Measurements from ENCODE around the gene SPECC1.
"Not testable (repeated sequence)": the region's sequence is repeated elsewhere in the genome, so short reads cannot be mapped to it uniquely, and the experiment has no call there.

SPECC1 gene

GRCh38 chr17:20190605-20191004 lies 181.4 kb downstream of the SPECC1 start:
- peaks cover 30% of the 10 kb centered on the region for H3K4me1 ChIP-seq (ENCODE audit: control insufficient read depth, low read depth, low read length)
- H3K9me3 ChIP-seq (ENCODE audit: control insufficient read depth, low read depth, low read length), result peaks cover 7% of the 10 kb centered on the region
- H3K36me3 ChIP-seq (ENCODE audit: control insufficient read depth, low read depth, low read length), result no peaks in the 10 kb centered on the region
- no peak overlapping the region for H3K9ac ChIP-seq (ENCODE audit: low read length)
- no peaks in the 10 kb centered on the region for H3K27me3 ChIP-seq (ENCODE audit: control insufficient read depth, insufficient read depth, low read length)
- H3K27ac ChIP-seq (ENCODE audit: low read length), result no peak overlapping the region
- no peak overlapping the region for H3K4me3 ChIP-seq (ENCODE audit: low read length)

- Histone ChIP-seq H3K4me3 (ENCODE audit: low read length) (no peak overlapping the region), H3K27ac (ENCODE audit: low read length) (no peak overlapping the region), H3K27me3 (ENCODE audit: control insufficient read depth, insufficient read depth, low read length) (no peaks in the 10 kb centered on the region), H3K9me3 (ENCODE audit: control insufficient read depth, low read depth, low read length) (peaks cover 9% of the 10 kb centered on the region), H3K9ac (ENCODE audit: low read length) (no peak overlapping the region), H3K4me1 (ENCODE audit: control insufficient read depth, low read depth, low read length) (peaks cover 30% of the 10 kb centered on the region), H3K36me3 (ENCODE audit: control insufficient read depth, low read depth, low read length) (no peaks in the 10 kb centered on the region)
Observed at GRCh38 chr17:20191056-20191455, 181.9 kb downstream of the SPECC1 start.

- not testable (repeated sequence) for H3K27me3 ChIP-seq (ENCODE audit: control insufficient read depth, insufficient read depth, low read length); H3K9ac ChIP-seq (ENCODE audit: low read length); H3K27ac ChIP-seq (ENCODE audit: low read length); H3K4me3 ChIP-seq (ENCODE audit: low read length); H3K36me3 ChIP-seq (ENCODE audit: control insufficient read depth, low read depth, low read length)
- H3K9me3 ChIP-seq (ENCODE audit: control insufficient read depth, low read depth, low read length), result peaks cover 17% of the 10 kb centered on the region
- H3K4me1 ChIP-seq (ENCODE audit: control insufficient read depth, low read depth, low read length), result peaks cover 11% of the 10 kb centered on the region
Observed at GRCh38 chr17:20196286-20196685, 187.1 kb downstream of the SPECC1 start.

- Histone ChIP-seq H3K36me3 (ENCODE audit: control insufficient read depth, low read depth, low read length) (no peaks in the 10 kb centered on the region), H3K27ac (ENCODE audit: low read length) (no peak overlapping the region), H3K4me1 (ENCODE audit: control insufficient read depth, low read depth, low read length) (peaks cover 22% of the 10 kb centered on the region), H3K27me3 (ENCODE audit: control insufficient read depth, insufficient read depth, low read length) (no peaks in the 10 kb centered on the region), H3K9me3 (ENCODE audit: control insufficient read depth, low read depth, low read length) (peaks cover 17% of the 10 kb centered on the region), H3K4me3 (ENCODE audit: low read length) (no peak overlapping the region), H3K9ac (ENCODE audit: low read length) (no peak overlapping the region)
Observed at GRCh38 chr17:20197272-20197926, 188.2 kb downstream of the SPECC1 start.

- Histone ChIP-seq H3K9ac (ENCODE audit: low read length) (no peak overlapping the region), H3K4me1 (ENCODE audit: control insufficient read depth, low read depth, low read length) (peaks cover 39% of the 10 kb centered on the region), H3K9me3 (ENCODE audit: control insufficient read depth, low read depth, low read length) (peaks cover 10% of the 10 kb centered on the region), H3K4me3 (ENCODE audit: low read length) (no peak overlapping the region), H3K27ac (ENCODE audit: low read length) (no peak overlapping the region), H3K27me3 (ENCODE audit: control insufficient read depth, insufficient read depth, low read length) (no peaks in the 10 kb centered on the region), H3K36me3 (ENCODE audit: control insufficient read depth, low read depth, low read length) (peaks cover 10% of the 10 kb centered on the region)
Observed at GRCh38 chr17:20200016-20200795, 191.0 kb downstream of the SPECC1 start.

- Histone ChIP-seq H3K36me3 (ENCODE audit: control insufficient read depth, low read depth, low read length) (peaks cover 11% of the 10 kb centered on the region), H3K27me3 (ENCODE audit: control insufficient read depth, insufficient read depth, low read length) (no peaks in the 10 kb centered on the region), H3K4me1 (ENCODE audit: control insufficient read depth, low read depth, low read length) (peaks cover 46% of the 10 kb centered on the region), H3K27ac (ENCODE audit: low read length) (peak overlapping the region; percentile 20), H3K9me3 (ENCODE audit: control insufficient read depth, low read depth, low read length) (peaks cover 9% of the 10 kb centered on the region), H3K9ac (ENCODE audit: low read length) (no peak overlapping the region), H3K4me3 (ENCODE audit: low read length) (no peak overlapping the region)
Observed at GRCh38 chr17:20200865-20201458, 191.8 kb downstream of the SPECC1 start.

GRCh38 chr17:20202141-20202621 lies 193.0 kb downstream of the SPECC1 start:
- no peak overlapping the region for H3K27ac ChIP-seq (ENCODE audit: low read length)
- peaks cover 53% of the 10 kb centered on the region for H3K4me1 ChIP-seq (ENCODE audit: control insufficient read depth, low read depth, low read length)
- H3K9me3 ChIP-seq (ENCODE audit: control insufficient read depth, low read depth, low read length), result no peaks in the 10 kb centered on the region
- peak overlapping the region; percentile 0 for H3K4me3 ChIP-seq (ENCODE audit: low read length)
- peaks cover 11% of the 10 kb centered on the region for H3K36me3 ChIP-seq (ENCODE audit: control insufficient read depth, low read depth, low read length)
- H3K27me3 ChIP-seq (ENCODE audit: control insufficient read depth, insufficient read depth, low read length), result no peaks in the 10 kb centered on the region
- no peak overlapping the region for H3K9ac ChIP-seq (ENCODE audit: low read length)

- no peak overlapping the region for H3K9ac ChIP-seq (ENCODE audit: low read length)
- H3K27me3 ChIP-seq (ENCODE audit: control insufficient read depth, insufficient read depth, low read length), result no peaks in the 10 kb centered on the region
- H3K27ac ChIP-seq (ENCODE audit: low read length), result no peak overlapping the region
- H3K36me3 ChIP-seq (ENCODE audit: control insufficient read depth, low read depth, low read length), result peaks cover 11% of the 10 kb centered on the region
- no peaks in the 10 kb centered on the region for H3K9me3 ChIP-seq (ENCODE audit: control insufficient read depth, low read depth, low read length)
- H3K4me1 ChIP-seq (ENCODE audit: control insufficient read depth, low read depth, low read length), result peaks cover 53% of the 10 kb centered on the region
- no peak overlapping the region for H3K4me3 ChIP-seq (ENCODE audit: low read length)
Observed at GRCh38 chr17:20203018-20203417, 193.9 kb downstream of the SPECC1 start.

- H3K9ac ChIP-seq (ENCODE audit: low read length), result no peak overlapping the region
- peaks cover 53% of the 10 kb centered on the region for H3K4me1 ChIP-seq (ENCODE audit: control insufficient read depth, low read depth, low read length)
- no peaks in the 10 kb centered on the region for H3K27me3 ChIP-seq (ENCODE audit: control insufficient read depth, insufficient read depth, low read length)
- peaks cover 11% of the 10 kb centered on the region for H3K36me3 ChIP-seq (ENCODE audit: control insufficient read depth, low read depth, low read length)
- H3K9me3 ChIP-seq (ENCODE audit: control insufficient read depth, low read depth, low read length), result no peaks in the 10 kb centered on the region
- H3K4me3 ChIP-seq (ENCODE audit: low read length), result no peak overlapping the region
- no peak overlapping the region for H3K27ac ChIP-seq (ENCODE audit: low read length)
Observed at GRCh38 chr17:20203761-20204263, 194.7 kb downstream of the SPECC1 start.

GRCh38 chr17:20205609-20206008 lies 196.4 kb downstream of the SPECC1 start:
- H3K4me1 ChIP-seq (ENCODE audit: control insufficient read depth, low read depth, low read length), result peaks cover 47% of the 10 kb centered on the region
- no peak overlapping the region for H3K9ac ChIP-seq (ENCODE audit: low read length)
- H3K4me3 ChIP-seq (ENCODE audit: low read length), result no peak overlapping the region
- no peak overlapping the region for H3K27ac ChIP-seq (ENCODE audit: low read length)
- H3K27me3 ChIP-seq (ENCODE audit: control insufficient read depth, insufficient read depth, low read length), result no peaks in the 10 kb centered on the region
- H3K36me3 ChIP-seq (ENCODE audit: control insufficient read depth, low read depth, low read length), result peaks cover 11% of the 10 kb centered on the region
- H3K9me3 ChIP-seq (ENCODE audit: control insufficient read depth, low read depth, low read length), result no peaks in the 10 kb centered on the region

GRCh38 chr17:20206068-20206467 lies 196.9 kb downstream of the SPECC1 start:
- peaks cover 44% of the 10 kb centered on the region for H3K4me1 ChIP-seq (ENCODE audit: control insufficient read depth, low read depth, low read length)
- H3K27me3 ChIP-seq (ENCODE audit: control insufficient read depth, insufficient read depth, low read length), result no peaks in the 10 kb centered on the region
- H3K27ac ChIP-seq (ENCODE audit: low read length), result no peak overlapping the region
- H3K9me3 ChIP-seq (ENCODE audit: control insufficient read depth, low read depth, low read length), result no peaks in the 10 kb centered on the region
- no peak overlapping the region for H3K9ac ChIP-seq (ENCODE audit: low read length)
- H3K4me3 ChIP-seq (ENCODE audit: low read length), result no peak overlapping the region
- H3K36me3 ChIP-seq (ENCODE audit: control insufficient read depth, low read depth, low read length), result peaks cover 11% of the 10 kb centered on the region

Data from iPS-18a (cell line).